HUES48 (cell line): ENCODE measurements around the gene TMEM134.
A peak's percentile ranks its signal among the peaks of the same experiment; 100 is the strongest.
"Not testable (repeated sequence)": the region's sequence is repeated elsewhere in the genome, so short reads cannot be mapped to it uniquely, and the experiment has no call there.

ENCODE experiments used
- H3K27ac ChIP-seq: one replicate; pipeline ENCODE4 v1.7.0; 2013; ENCODE audit warnings: low read depth, low read length, inconsistent platforms
- H3K27me3 ChIP-seq: 2 replicates; pipeline ENCODE4 v1.6.1; 2013; ENCODE audit warnings: mild to moderate bottlenecking, low read length; ENCODE audit not compliant: control insufficient read depth, insufficient read depth
- H3K36me3 ChIP-seq: 2 replicates; pipeline ENCODE4 v1.6.1; 2013; ENCODE audit warnings: low read length; ENCODE audit not compliant: control insufficient read depth, insufficient read depth
- H3K4me1 ChIP-seq: 2 replicates; pipeline ENCODE4 v1.6.1; 2013; ENCODE audit warnings: mild to moderate bottlenecking, low read length; ENCODE audit not compliant: control insufficient read depth, insufficient read depth
- H3K4me3 ChIP-seq: 2 replicates; pipeline ENCODE4 v1.5.1; 2013; ENCODE audit warnings: mild to moderate bottlenecking, low read depth, low read length
- H3K9ac ChIP-seq: 2 replicates; pipeline ENCODE4 v1.6.1; 2013; ENCODE audit warnings: mild to moderate bottlenecking, low read depth, low read length, moderate library complexity
- H3K9me3 ChIP-seq: 2 replicates; pipeline ENCODE4 v1.6.1; 2013; ENCODE audit warnings: low read length; ENCODE audit not compliant: control insufficient read depth, insufficient read depth

Gene TMEM134

GRCh38 chr11:67482275-67482826 is 13.3 kb upstream of the TMEM134 start:
- H3K4me1 ChIP-seq: no peaks in the 10 kb centered on the region; the same call in 1 of the 2 replicates
- H3K27ac ChIP-seq: no peak overlapping the region
- peak overlapping the region; percentile 63 for H3K4me3 ChIP-seq
- no peaks in the 10 kb centered on the region for H3K36me3 ChIP-seq
- H3K9me3 ChIP-seq: no peaks in the 10 kb centered on the region
- H3K9ac ChIP-seq: no peak overlapping the region
- peaks cover 8% of the 10 kb centered on the region for H3K27me3 ChIP-seq

GRCh38 chr11:67477344-67478050 is 8.4 kb upstream of the TMEM134 start:
- H3K9ac ChIP-seq, H3K4me3 ChIP-seq, H3K27me3 ChIP-seq, H3K9me3 ChIP-seq, H3K27ac ChIP-seq, H3K4me1 ChIP-seq, H3K36me3 ChIP-seq: not testable (repeated sequence)

GRCh38 chr11:67476692-67477091 is 7.6 kb upstream of the TMEM134 start:
- not testable (repeated sequence) for H3K36me3 ChIP-seq, H3K27me3 ChIP-seq, H3K9me3 ChIP-seq, H3K4me1 ChIP-seq, H3K4me3 ChIP-seq, H3K9ac ChIP-seq, H3K27ac ChIP-seq

- Histone ChIP-seq H3K27ac (no peak overlapping the region), H3K36me3 (no peaks in the 10 kb centered on the region), H3K4me3 (no peak overlapping the region), H3K9ac (no peak overlapping the region), H3K4me1 (0 out of 2 replicates have a peak, but pooled peaks cover 6% of the 10 kb centered on the region), H3K9me3 (no peaks in the 10 kb centered on the region), H3K27me3 (no peaks in the 10 kb centered on the region)
Measured at GRCh38 chr11:67472882-67473281, 3.8 kb upstream of the TMEM134 start.

- Histone ChIP-seq H3K36me3 (0 out of 2 replicates have a peak, but pooled peaks cover 4% of the 10 kb centered on the region), H3K9ac (no peak overlapping the region), H3K27me3 (no peaks in the 10 kb centered on the region), H3K4me3 (no peak overlapping the region), H3K9me3 (no peaks in the 10 kb centered on the region), H3K4me1 (peaks cover 7% of the 10 kb centered on the region; the same call in 1 of the 2 replicates), H3K27ac (no peak overlapping the region)
Measured at GRCh38 chr11:67470337-67471002, 1.4 kb upstream of the TMEM134 start.

GRCh38 chr11:67469508-67469811 is 409 bp upstream of the TMEM134 start:
- Histone ChIP-seq H3K4me3 (peak overlapping the region; percentile 70), H3K36me3 (0 out of 2 replicates have a peak, but pooled peaks cover 4% of the 10 kb centered on the region), H3K27me3 (no peaks in the 10 kb centered on the region), H3K9me3 (no peaks in the 10 kb centered on the region), H3K9ac (0 out of 2 replicates have a peak overlapping the region, but pooled peaks have one; percentile 41), H3K27ac (peak overlapping the region; percentile 8), H3K4me1 (peaks cover 11% of the 10 kb centered on the region; the same call in 1 of the 2 replicates)

GRCh38 chr11:67468456-67468758 is 644 bp downstream of the TMEM134 start:
- Histone ChIP-seq H3K36me3 (0 out of 2 replicates have a peak, but pooled peaks cover 4% of the 10 kb centered on the region), H3K27ac (peak overlapping the region; percentile 73), H3K4me1 (peaks cover 17% of the 10 kb centered on the region; the same call in 1 of the 2 replicates), H3K9me3 (no peaks in the 10 kb centered on the region), H3K27me3 (no peaks in the 10 kb centered on the region), H3K9ac (peak overlapping the region; percentile 52; the same call in 1 of the 2 replicates), H3K4me3 (peak overlapping the region; percentile 83)

GRCh38 chr11:67468056-67468455 is 995 bp downstream of the TMEM134 start:
- 0 out of 2 replicates have a peak, but pooled peaks cover 4% of the 10 kb centered on the region for H3K36me3 ChIP-seq
- H3K9me3 ChIP-seq: no peaks in the 10 kb centered on the region
- no peak overlapping the region for H3K27ac ChIP-seq
- peak overlapping the region; percentile 83 for H3K4me3 ChIP-seq
- peaks cover 17% of the 10 kb centered on the region; the same call in 1 of the 2 replicates for H3K4me1 ChIP-seq
- H3K27me3 ChIP-seq: no peaks in the 10 kb centered on the region
- no peak overlapping the region for H3K9ac ChIP-seq

- H3K9me3 ChIP-seq: no peaks in the 10 kb centered on the region
- H3K4me3 ChIP-seq: no peak overlapping the region; the same call in 1 of the 2 replicates
- no peak overlapping the region for H3K9ac ChIP-seq
- no peaks in the 10 kb centered on the region for H3K27me3 ChIP-seq
- no peak overlapping the region for H3K27ac ChIP-seq
- H3K4me1 ChIP-seq: peaks cover 17% of the 10 kb centered on the region; the same call in 1 of the 2 replicates
- H3K36me3 ChIP-seq: 0 out of 2 replicates have a peak, but pooled peaks cover 4% of the 10 kb centered on the region
Measured at GRCh38 chr11:67466962-67467771, 1.9 kb downstream of the TMEM134 start.

- Histone ChIP-seq H3K27ac (no peak overlapping the region), H3K36me3 (0 out of 2 replicates have a peak, but pooled peaks cover 4% of the 10 kb centered on the region), H3K4me1 (peaks cover 17% of the 10 kb centered on the region; the same call in 1 of the 2 replicates), H3K9ac (no peak overlapping the region), H3K9me3 (no peaks in the 10 kb centered on the region), H3K27me3 (no peaks in the 10 kb centered on the region), H3K4me3 (no peak overlapping the region)
Measured at GRCh38 chr11:67466367-67466766, 2.7 kb downstream of the TMEM134 start.
